SK-N-MC (cell line): Measurements from ENCODE around the gene KIAA1217.

ENCODE experiments used
- EZH2 ChIP-seq: fragments of 200-600 bp; sonication (generic); IDR thresholded peaks from one replicate; pipeline ENCODE4 v1.6.1; 2017; ENCODE audit warnings: antibody characterized with exemption
- POLR2AphosphoS5 ChIP-seq: IDR thresholded peaks from 2 replicates; pipeline ENCODE4 v1.6.1; 2012; ENCODE audit warnings: mild to moderate bottlenecking, low read depth, low read length, borderline replicate concordance

DNA sequence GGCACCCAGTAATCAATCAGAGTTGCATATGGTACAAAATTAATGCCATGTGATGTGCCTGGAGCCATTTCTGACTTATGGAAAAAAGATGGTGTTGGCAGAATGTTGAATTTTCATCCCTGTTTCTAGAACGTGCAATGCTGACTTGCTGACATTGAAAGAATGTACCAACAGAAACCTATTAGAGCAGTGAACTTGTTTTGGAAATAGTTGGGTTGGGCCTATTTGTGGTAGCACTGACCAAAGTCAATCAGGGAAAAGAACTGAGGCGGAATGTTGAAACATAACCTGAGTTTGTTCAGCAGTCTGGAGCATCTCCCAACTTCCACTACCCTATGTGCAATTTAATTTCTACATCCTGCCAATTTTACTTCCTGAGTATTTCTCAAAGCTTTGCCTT, 11.7 kb upstream of the KIAA1217 start:
- no peak for TF ChIP-seq EZH2
- TF ChIP-seq POLR2AphosphoS5: no peak
